WI38 (cell line): ENCODE measurements around the gene JMJD4.

Experiments used
- H3K4me3 ChIP-seq: 2 replicates; pipeline ENCODE4 v1.5.1; 2011; ENCODE audit warnings: low read depth, mild to moderate bottlenecking, control low read depth, low read length
- CTCF ChIP-seq: IDR thresholded peaks from 2 replicates; pipeline ENCODE4 v1.5.1; 2012; ENCODE audit warnings: low read depth, mild to moderate bottlenecking, control low read depth, low read length

Gene JMJD4

GRCh38 chr1:227735539-227736285 is 610 bp upstream of the JMJD4 start:
- peak overlapping the region; percentile 89 for H3K4me3 ChIP-seq
- no peak for TF ChIP-seq CTCF

GRCh38 chr1:227734546-227734855 is 601 bp downstream of the JMJD4 start:
- TF ChIP-seq CTCF = no peak
- H3K4me3 ChIP-seq = peak overlapping the region; percentile 89

- no peak for TF ChIP-seq CTCF
- H3K4me3 ChIP-seq = peak overlapping the region; percentile 89
These were observed 1.2 kb downstream of the JMJD4 start for GRCh38 chr1:227733751-227734545.

- no peak overlapping the region for H3K4me3 ChIP-seq
- TF ChIP-seq CTCF = no peak
These were observed 1.8 kb downstream of the JMJD4 start for GRCh38 chr1:227733309-227733705.

GRCh38 chr1:227732586-227733308 is 2.4 kb downstream of the JMJD4 start:
- no peak for TF ChIP-seq CTCF
- H3K4me3 ChIP-seq = no peak overlapping the region

- no peak overlapping the region for H3K4me3 ChIP-seq
- TF ChIP-seq CTCF = no peak
These were observed 3.2 kb downstream of the JMJD4 start for GRCh38 chr1:227731696-227732585.
